Esophagus (tissue), 2 donors: ENCODE measurements around the gene GRN. TPM values are rescaled to one million over a fixed set of nuclear protein-coding genes. Genes with fewer than 3 reads are reported as not detected.

ENCODE experiments used
- H3K27ac ChIP-seq, 2 donors: one replicate each; pipeline ENCODE4 v1.5.1; 2013; ENCODE audit warnings: low read depth in 2 of 2, mild to moderate bottlenecking in 2 of 2, inconsistent platforms in 1 of 2, low read length in 1 of 2, moderate library complexity in 1 of 2
- H3K27me3 ChIP-seq, 2 donors: one replicate each; pipeline ENCODE4 v1.6.1; 2013; ENCODE audit warnings: low read length in 2 of 2, control low read depth in 1 of 2, mild to moderate bottlenecking in 1 of 2; ENCODE audit not compliant: insufficient read depth in 2 of 2, control insufficient read depth in 1 of 2
- H3K36me3 ChIP-seq, 2 donors: one replicate each; pipeline ENCODE4 v1.6.1; 2013; ENCODE audit warnings: low read length in 1 of 2; ENCODE audit not compliant: control insufficient read depth in 2 of 2, insufficient read depth in 2 of 2
- H3K4me1 ChIP-seq, 2 donors: one replicate each; pipeline ENCODE4 v1.6.1; 2013; ENCODE audit warnings: low read length in 1 of 2; ENCODE audit not compliant: control insufficient read depth in 2 of 2, insufficient read depth in 2 of 2
- H3K4me3 ChIP-seq, 2 donors: one replicate each; pipeline ENCODE4 v1.5.1; 2013; ENCODE audit warnings: low read length in 2 of 2, mild to moderate bottlenecking in 2 of 2, low read depth in 1 of 2, moderate library complexity in 1 of 2
- H3K9me3 ChIP-seq, 2 donors: one replicate each; pipeline ENCODE4 v1.6.1; 2013; ENCODE audit warnings: mild to moderate bottlenecking in 2 of 2, low read depth in 1 of 2, low read length in 1 of 2, moderate library complexity in 1 of 2; ENCODE audit not compliant: control insufficient read depth in 2 of 2, insufficient read depth in 1 of 2
- WGBS, 2 donors: extraction: QIAGEN DNeasy Blood & Tissue Kit; methylation state at CpG; one replicate each; pipeline ENCODE4 v1.1.7; 2013; 5-methylcytosine and 5-hydroxymethylcytosine counted together
- polyA plus RNA-seq, 2 donors: library from polyadenylated mRNA; stranded (reverse); fragments of 200-250 nt; gene quantifications; one replicate each; pipeline ENCODE4 v1.2.3, GENCODE V29; 2013
- donor health status: healthy with polysubstance abuse.
- donor health status: Bipolar disorder and iron deficiency.

The GRN gene
- polyA plus RNA-seq, 2 donors: 211 to 370 TPM

DNA sequence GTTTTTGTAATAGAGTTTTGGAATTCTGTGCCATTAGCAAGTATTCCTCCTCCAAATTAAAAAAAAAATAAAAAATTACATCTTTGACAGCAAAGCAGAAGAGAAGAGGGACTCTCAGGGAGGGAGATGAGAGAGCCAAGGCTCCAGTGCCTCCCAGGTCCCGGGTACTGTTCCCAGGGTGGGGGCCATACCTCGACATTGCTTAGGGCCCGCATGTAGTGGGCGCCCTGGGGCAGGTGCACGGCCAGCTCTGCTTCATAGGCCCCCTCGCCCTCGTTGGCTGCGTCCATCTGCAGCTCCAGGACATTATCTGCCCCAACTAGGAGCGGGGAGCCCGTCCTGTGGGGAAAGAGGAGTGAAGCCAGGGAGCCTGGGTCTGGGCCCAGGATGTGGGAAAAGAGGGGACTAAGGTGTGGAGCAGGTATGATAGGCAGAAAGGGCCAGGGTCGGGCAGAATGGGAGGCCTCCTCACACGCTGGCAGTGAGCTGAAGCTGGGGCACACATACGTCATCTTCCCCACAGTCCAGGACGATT is 33.1 kb downstream of the GRN start:
- Histone ChIP-seq H3K27ac (no peak overlapping the region), H3K4me3 (no peak overlapping the region), H3K4me1 (peaks cover 4 to 6% of the 10 kb centered on the region in 2 donors), H3K27me3 (no peaks in the 10 kb centered on the region), H3K36me3 (no peaks in the 10 kb centered on the region), H3K9me3 (no peaks in the 10 kb centered on the region)
- 84 to 86% methylated on average over 14 of the region's 14 CpGs for WGBS, 2 donors

DNA sequence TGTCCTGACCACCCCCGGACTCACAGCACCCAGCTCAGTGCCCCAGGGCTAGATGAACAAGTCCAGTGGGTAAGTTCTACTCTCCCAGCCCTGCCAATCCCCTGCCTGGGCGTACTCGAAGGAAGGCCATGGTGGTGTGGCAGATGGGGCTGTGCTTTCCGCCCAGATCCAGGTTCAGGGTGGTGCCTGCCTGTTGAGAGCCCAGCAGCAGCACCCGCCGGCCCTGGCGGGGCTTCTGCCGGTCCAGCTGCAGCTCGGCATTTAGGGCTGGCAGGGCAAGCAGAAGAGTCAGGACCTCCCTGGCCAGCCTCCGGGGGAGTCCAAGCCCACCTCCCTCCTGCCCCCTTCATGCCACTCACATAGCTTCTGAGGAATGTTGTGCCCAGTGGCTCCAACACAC is 34.8 kb downstream of the GRN start:
- no peak overlapping the region for H3K27ac ChIP-seq
- H3K4me1 ChIP-seq: peaks cover 0 to 4% of the 10 kb centered on the region in 2 donors
- no peaks in the 10 kb centered on the region for H3K36me3 ChIP-seq
- no peaks in the 10 kb centered on the region for H3K27me3 ChIP-seq
- WGBS, 2 donors: 86 to 90% methylated on average over 10 of the region's 10 CpGs
- no peak overlapping the region for H3K4me3 ChIP-seq
- no peaks in the 10 kb centered on the region for H3K9me3 ChIP-seq

DNA sequence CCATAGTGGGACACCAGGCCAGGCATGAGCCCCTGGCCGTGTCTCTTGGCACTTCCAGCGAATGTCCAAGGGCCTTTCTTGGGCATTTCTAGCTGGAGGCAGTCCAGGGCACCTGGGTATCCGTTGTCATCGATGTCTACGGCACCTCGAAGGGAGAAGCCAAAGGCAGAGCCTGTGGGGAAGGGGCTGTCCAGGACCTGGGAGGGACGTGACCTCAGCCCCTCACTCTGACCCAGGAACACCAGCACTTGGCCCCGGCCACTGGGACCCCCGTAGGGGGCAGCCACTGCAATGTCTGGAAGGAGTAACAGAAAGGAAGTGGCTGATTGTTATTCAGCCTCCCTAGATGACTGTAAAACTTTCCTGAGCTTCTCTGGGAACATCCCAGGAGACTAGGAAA is 35.7 kb downstream of the GRN start:
- Histone ChIP-seq H3K4me3 (no peak overlapping the region), H3K27ac (no peak overlapping the region), H3K36me3 (no peaks in the 10 kb centered on the region), H3K27me3 (no peaks in the 10 kb centered on the region), H3K4me1 (peaks cover 1 to 2% of the 10 kb centered on the region in 2 donors), H3K9me3 (no peaks in the 10 kb centered on the region)
- 76 to 77% methylated on average over 9 of the region's 9 CpGs for WGBS, 2 donors

DNA sequence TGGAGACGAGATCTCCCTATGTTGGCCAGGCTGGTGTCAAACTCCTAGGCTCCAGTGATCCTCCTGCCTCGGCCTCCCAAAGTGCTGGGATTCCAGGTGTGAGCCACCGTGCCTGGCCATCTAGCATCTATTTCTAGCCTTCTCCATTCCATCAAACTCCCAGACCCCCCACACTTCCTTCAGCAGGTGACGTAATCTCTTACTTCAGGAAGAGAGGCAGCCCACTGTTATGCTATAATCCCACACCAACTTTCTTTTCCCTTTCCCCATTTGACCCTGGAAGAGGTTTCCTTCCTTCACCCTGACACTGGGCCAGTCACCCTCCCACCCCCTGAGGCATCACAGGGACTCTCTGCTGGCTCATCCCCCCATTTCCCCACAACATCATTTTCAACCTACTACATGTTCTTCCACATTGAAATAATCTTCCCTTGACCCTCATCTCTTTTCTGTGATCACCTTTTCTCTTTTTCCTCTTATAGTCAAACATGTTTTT is 36.8 kb downstream of the GRN start:
- Histone ChIP-seq H3K9me3 (no peaks in the 10 kb centered on the region), H3K27ac (no peak overlapping the region), H3K4me3 (no peak overlapping the region), H3K27me3 (no peaks in the 10 kb centered on the region), H3K4me1 (peaks cover 5 to 7% of the 10 kb centered on the region in 2 donors), H3K36me3 (no peaks in the 10 kb centered on the region)
- 80 to 81% methylated on average over 4 of the region's 4 CpGs for WGBS, 2 donors

DNA sequence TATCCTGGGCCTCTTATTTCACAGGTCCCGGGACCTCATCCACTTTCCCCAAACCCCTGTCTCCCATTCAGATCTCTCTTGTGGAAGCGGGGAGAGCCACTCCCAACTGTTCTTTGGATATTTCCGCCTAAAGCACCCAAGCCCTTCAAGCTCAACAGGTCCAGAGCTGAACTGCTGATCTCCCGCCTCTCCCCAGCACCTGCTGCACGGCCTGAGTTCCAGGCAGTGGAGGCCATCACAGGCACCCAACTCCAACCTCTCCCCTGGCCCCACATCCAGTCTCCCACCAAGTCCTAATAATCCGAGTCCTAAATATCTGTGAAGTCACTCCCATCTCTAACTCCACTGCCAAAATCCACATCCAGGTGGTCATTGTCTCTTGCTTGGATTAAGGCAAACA is 37.8 kb downstream of the GRN start:
- WGBS, 2 donors: 87 to 89% methylated on average over 6 of the region's 6 CpGs
- no peaks in the 10 kb centered on the region for H3K9me3 ChIP-seq
- no peaks in the 10 kb centered on the region for H3K36me3 ChIP-seq
- no peaks in the 10 kb centered on the region for H3K27me3 ChIP-seq
- no peak overlapping the region for H3K4me3 ChIP-seq
- H3K27ac ChIP-seq: no peak overlapping the region
- peaks cover 5 to 7% of the 10 kb centered on the region in 2 donors for H3K4me1 ChIP-seq

DNA sequence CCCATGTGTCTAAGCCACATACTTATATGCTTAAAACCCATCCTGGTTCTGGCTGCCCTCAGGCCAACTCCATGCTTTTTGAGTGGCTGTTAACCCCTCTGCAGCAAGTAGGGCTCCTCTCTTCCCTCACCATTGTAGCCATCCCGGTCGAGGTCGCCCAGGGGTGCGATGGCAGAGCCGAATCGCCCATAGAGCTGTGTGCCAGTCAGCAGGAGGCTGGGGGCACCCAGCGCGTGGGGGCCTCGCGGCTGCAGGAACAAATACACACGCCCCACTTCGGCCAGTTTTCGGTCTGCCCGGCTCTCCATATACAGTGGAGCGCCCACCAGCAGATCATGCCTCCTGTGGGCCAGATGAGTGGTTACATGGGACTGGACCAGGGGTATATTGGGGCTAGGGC is 38.3 kb downstream of the GRN start:
- Histone ChIP-seq H3K9me3 (no peaks in the 10 kb centered on the region), H3K27ac (no peak overlapping the region), H3K4me3 (no peak overlapping the region), H3K27me3 (no peaks in the 10 kb centered on the region), H3K36me3 (no peaks in the 10 kb centered on the region), H3K4me1 (peaks cover 5 to 7% of the 10 kb centered on the region in 2 donors)
- 90 to 93% methylated on average over 15 of the region's 15 CpGs for WGBS, 2 donors

DNA sequence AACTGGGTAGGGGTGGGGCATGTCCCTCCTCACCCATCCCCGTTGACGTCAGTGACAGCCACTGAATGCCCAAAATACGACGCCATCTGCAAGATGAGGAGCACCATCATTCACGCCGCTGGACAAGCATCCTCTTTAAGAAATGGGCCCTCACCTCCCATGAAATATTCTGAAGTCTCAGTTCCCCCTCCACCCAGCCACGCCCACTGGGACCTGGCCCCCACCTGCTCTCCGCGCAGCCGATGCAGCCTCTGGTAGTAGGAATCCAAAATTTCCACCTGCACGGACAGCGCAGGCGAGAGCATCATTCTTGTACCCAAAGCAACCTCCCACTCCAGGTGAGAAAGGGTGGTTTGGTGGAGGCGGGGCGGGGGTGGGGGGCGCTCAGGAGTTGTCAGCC is 38.8 kb downstream of the GRN start:
- Histone ChIP-seq H3K4me3 (no peak overlapping the region), H3K27ac (no peak overlapping the region), H3K4me1 (peaks cover 5 to 7% of the 10 kb centered on the region in 2 donors), H3K27me3 (no peaks in the 10 kb centered on the region), H3K36me3 (no peaks in the 10 kb centered on the region), H3K9me3 (no peaks in the 10 kb centered on the region)
- 77 to 83% methylated on average over 16 of the region's 16 CpGs for WGBS, 2 donors

DNA sequence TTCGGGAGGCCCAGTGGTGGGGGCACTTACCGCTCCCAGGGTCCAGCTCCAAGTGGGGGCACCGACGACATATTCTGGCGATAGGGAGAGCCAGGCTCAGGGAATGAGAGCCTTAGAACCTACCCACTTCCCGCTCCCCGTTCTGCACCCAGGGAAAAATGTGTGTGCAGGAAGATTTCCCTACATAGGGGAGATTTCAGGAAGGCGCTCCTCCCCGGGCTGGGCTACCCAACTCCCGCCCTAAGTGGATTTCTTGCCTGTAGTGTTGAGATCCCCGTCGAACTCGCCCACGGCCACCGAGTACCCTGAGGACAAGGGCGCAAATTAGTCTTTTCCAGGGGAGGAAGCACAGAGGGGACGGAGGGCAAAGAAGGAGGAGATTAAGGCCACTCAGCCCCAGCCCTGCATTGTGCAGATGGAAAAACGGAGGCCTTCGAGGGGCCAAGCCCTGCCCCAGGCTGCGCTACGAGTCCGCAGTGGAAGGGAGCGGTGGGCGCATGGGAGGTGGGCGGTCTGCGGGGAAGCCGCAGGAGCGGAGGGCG is 39.2 kb downstream of the GRN start:
- Histone ChIP-seq H3K4me1 (peaks cover 5 to 7% of the 10 kb centered on the region in 2 donors), H3K36me3 (no peaks in the 10 kb centered on the region), H3K4me3 (no peak overlapping the region), H3K27ac (no peak overlapping the region), H3K9me3 (no peaks in the 10 kb centered on the region), H3K27me3 (no peaks in the 10 kb centered on the region)
- WGBS, 2 donors: 38 to 56% methylated on average over 29 of the region's 29 CpGs

DNA sequence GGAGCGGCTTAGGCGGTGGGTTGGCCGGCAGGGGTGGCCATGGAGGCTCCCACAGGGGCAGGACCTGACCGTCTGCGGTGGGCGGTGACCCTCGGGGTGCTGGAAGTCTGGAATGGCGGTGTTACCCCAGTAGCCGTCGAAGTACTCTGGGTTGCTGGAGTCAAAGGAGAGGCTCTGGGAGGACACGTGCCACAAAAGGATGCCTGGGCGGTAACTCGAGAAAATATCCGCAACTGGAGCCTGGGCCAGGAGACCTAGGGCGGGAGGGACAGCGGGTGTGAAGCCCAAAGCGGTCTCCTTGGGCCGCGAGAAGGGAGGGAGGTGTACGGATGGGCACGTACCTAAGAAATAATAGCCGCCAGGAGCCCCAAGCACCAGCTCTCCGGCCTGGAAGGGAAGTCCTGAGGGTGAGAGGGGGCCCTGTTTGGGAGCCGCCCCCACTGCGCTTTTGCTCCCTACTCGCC is 39.8 kb downstream of the GRN start:
- Histone ChIP-seq H3K9me3 (no peaks in the 10 kb centered on the region), H3K4me1 (peaks cover 5 to 7% of the 10 kb centered on the region in 2 donors), H3K27me3 (no peaks in the 10 kb centered on the region), H3K36me3 (no peaks in the 10 kb centered on the region), H3K4me3 (peak overlapping the region; percentile 39 to 56), H3K27ac (no peak overlapping the region)
- 9 to 14% methylated on average over 25 to 26 of the region's 26 CpGs for WGBS, 2 donors
